Measurements from ENCODE around the gene ZNF845.
A peak's percentile ranks its signal among the peaks of the same experiment; 100 is the strongest.
"Not testable (repeated sequence)": the region's sequence is repeated elsewhere in the genome, so short reads cannot be mapped to it uniquely, and the experiment has no call there.

Gene ZNF845

DNA sequence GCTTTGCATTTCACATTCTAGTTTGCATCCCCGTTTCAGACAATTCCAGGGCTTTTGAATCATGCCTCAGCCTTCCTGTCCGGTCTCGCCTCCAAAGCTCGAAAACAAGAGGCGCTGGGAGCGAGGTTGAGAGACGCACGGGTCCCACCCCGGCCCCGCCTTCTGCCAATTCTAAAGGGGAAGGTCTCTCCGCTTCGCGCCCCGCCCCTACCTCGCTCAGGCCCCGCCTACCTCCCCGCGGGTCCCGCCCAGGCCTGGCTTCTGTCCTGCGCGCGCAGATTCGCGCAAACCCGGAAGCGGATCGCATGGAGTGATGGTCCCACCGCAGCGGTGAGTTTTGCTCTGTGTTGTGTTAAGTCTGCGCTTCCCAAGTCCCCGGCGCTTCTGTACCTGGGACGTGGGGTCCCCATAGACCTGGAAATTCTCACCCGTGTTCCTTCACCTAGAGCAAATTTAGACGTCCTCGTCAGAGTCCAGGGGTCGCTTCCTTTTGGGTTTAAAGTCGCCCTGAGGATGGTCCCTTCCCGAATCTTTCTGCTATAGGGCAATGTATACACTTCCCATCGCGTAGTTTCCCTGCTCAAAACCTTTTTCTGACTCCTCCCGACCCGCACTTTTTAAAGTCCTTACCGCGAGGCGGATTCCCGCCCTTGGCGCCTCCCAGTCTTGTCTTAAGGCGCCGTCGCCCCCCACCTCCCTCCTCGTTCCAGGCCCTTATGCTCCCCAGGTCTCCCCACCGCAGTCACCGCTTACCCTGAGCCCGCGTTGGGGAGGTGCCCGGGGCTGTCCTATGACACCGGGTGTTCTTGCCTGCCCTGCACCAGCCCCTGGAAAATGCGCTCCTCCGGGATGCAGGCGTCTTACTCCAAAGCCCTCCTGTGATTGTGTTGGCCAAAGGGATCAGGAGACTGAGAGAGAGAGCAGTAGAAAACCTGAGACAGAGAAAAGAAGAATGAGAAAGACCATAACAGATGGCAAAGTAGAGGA, at the start of gene ZNF845:
ZNF845 (plus strand) TSS at position 287 of the 987 bp plus-strand sequence. CDS start 7,559 bp downstream, outside the sequence.
- DNase-seq (ENCODE audit: low read depth), result peak; percentile 93
- no peak for TF ChIP-seq CTCF (IDR thresholded peaks at IDR 0.05; ENCODE audit: low read length, missing control alignments)
- peak within 1 kb of the TSS; percentile 99 for H3K4me3 ChIP-seq (replicated peaks; ENCODE audit: low read depth, low read length)

GRCh38 chr19:53285087-53285486, 48.5 kb upstream of the ZNF845 start:
- TF ChIP-seq CTCF (IDR thresholded peaks at IDR 0.05; ENCODE audit: low read length, missing control alignments), result no peak
- H3K4me3 ChIP-seq (replicated peaks; ENCODE audit: low read depth, low read length), result no peak overlapping the region

GRCh38 chr19:53290758-53291549, 42.6 kb upstream of the ZNF845 start:
- DNase-seq (ENCODE audit: low read depth), result no peak
- H3K4me3 ChIP-seq (replicated peaks; ENCODE audit: low read depth, low read length), result no peak overlapping the region
- no peak for TF ChIP-seq CTCF (IDR thresholded peaks at IDR 0.05; ENCODE audit: low read length, missing control alignments)

More at GRCh38 chr19:53285087-53285486, 48.5 kb upstream of the ZNF845 start:
- DNase-seq (ENCODE audit: low read depth), result no peak

DNA sequence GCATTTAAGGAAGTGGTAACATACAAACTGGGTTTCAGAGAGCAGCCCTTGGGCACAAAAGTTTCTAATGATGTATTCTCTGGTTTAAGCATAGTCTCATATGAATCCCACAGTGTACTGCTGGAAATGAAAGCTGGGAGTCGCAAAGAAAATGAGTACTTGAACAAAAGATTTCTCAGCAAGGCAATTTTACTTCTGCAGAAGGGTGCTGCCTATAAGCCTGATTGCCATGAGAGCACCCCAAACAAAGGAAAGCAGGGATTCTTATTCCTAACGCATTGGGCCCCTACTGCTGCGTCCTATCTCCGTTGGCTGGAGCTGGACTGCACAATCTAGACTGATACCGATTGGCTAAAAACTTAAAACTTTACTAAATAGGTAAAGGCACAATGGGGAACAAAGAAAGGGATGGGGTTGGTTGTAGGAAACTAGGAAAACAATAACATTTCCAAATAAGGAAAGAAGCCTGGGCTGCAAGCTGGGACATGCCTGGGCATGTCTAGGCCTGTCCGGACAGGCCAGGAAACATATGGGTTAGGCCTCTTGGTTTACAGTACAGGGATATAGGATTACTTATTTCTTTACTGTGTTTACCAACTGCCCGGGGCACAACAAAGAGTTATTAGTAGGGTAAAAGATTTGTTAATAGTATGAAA, 38.6 kb upstream of the ZNF845 start:
- no peak for TF ChIP-seq CTCF (IDR thresholded peaks at IDR 0.05; ENCODE audit: low read length, missing control alignments)
- no peak overlapping the region for H3K4me3 ChIP-seq (replicated peaks; ENCODE audit: low read depth, low read length)
- no peak for DNase-seq (ENCODE audit: low read depth)

DNA sequence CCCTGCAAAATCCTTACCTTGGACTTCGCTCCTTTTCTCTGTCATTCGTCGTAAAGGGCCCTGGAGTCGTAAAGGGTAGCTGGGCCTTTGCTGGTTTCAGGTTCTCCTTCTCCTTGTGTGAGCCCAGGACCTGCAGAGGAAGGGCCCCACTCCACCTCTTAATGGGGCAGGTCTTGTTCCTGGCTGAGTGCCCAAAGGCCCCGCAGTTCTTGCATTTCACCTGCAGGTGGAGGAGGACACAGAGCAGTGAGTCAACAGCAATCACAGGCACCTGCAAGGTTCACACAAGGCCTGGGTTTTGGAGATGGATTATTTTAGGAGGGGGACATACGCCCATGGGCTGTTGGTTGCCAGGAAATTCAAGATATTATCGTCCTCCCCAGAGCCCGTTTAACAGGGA, 32.2 kb upstream of the ZNF845 start:
- not testable (repeated sequence) for H3K4me3 ChIP-seq (replicated peaks; ENCODE audit: low read depth, low read length); DNase-seq (ENCODE audit: low read depth)

DNA sequence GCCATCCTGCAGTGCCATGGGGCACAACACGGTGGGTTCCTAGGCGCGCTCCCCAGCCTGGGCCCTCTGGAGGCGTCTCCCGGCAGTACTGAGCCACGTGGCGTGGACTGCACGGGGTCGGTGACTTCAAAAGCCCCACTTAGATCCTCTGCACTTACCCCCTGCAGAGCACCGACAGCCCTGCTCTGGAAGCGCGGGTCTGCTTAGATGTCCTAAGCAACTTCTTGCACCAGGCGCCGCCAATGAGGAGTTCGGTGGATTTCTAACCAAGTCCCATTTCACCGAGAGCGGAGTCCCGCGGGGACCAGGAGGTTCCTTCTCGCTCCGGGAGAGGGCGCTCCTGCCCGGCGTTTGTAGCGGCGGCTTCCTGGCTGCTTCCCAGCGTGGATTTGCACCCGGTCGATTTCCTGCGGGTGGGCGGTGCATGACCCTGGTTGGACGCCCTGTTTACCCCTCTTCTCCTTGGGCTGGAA, 25.2 kb upstream of the ZNF845 start:
- TF ChIP-seq CTCF (IDR thresholded peaks at IDR 0.05; ENCODE audit: low read length, missing control alignments), result peak; percentile 24
- DNase-seq (ENCODE audit: low read depth), result peak; percentile 22
- no peak overlapping the region for H3K4me3 ChIP-seq (replicated peaks; ENCODE audit: low read depth, low read length)

Data from fibroblast of pulmonary artery (primary cell).